Cardiac fibroblast (primary cell): ENCODE results near the gene MEIKIN.
"Not testable (repeated sequence)": the region's sequence is repeated elsewhere in the genome, so short reads cannot be mapped to it uniquely, and the experiment has no call there.

ENCODE experiments used
- DNase-seq, 2 donors: peaks; one replicate each; pipeline versions ENCODE4 v3.0.0 to v3.0.0-alpha.2; 2010; ENCODE audit warnings: low read depth in 2 of 2
- H3K4me3 ChIP-seq, 2 donors: replicated peaks in 1 of 2; 1 replicate in 1 of 2; 2 replicates in 1 of 2; pipeline ENCODE4 v1.5.1; 2011; ENCODE audit warnings: low read depth in 2 of 2, low read length in 2 of 2, mild to moderate bottlenecking in 2 of 2, moderate library complexity in 1 of 2
- TF ChIP-seq, protein P1 (sequence below): IDR thresholded peaks from one replicate; pipeline ENCODE4 v1.5.1; 2011; ENCODE audit warnings: low read depth, mild to moderate bottlenecking, low read length, inconsistent platforms

Gene MEIKIN

DNA sequence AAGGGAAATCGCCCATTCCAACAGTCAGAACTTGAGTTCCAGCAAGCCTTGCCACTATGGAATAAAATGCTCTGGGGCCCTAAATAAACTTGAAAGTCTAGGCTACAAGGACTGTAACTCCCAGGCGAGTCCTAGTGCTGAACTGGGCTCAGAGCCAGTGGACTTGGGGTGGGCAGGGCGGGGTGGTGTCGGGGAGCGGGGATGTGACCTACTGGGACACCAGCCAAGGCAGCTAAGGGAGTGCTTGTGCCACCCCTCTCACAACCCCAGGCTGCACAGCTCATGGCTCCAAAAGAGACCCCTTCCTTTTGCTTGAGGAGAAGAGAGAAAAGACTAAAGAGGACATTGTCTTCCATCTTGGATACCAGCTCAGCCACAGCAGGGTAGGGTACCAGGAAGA is 61.5 kb downstream of the MEIKIN start:
- TF ChIP-seq, protein P1, sequence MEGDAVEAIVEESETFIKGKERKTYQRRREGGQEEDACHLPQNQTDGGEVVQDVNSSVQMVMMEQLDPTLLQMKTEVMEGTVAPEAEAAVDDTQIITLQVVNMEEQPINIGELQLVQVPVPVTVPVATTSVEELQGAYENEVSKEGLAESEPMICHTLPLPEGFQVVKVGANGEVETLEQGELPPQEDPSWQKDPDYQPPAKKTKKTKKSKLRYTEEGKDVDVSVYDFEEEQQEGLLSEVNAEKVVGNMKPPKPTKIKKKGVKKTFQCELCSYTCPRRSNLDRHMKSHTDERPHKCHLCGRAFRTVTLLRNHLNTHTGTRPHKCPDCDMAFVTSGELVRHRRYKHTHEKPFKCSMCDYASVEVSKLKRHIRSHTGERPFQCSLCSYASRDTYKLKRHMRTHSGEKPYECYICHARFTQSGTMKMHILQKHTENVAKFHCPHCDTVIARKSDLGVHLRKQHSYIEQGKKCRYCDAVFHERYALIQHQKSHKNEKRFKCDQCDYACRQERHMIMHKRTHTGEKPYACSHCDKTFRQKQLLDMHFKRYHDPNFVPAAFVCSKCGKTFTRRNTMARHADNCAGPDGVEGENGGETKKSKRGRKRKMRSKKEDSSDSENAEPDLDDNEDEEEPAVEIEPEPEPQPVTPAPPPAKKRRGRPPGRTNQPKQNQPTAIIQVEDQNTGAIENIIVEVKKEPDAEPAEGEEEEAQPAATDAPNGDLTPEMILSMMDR = no peak

DNA sequence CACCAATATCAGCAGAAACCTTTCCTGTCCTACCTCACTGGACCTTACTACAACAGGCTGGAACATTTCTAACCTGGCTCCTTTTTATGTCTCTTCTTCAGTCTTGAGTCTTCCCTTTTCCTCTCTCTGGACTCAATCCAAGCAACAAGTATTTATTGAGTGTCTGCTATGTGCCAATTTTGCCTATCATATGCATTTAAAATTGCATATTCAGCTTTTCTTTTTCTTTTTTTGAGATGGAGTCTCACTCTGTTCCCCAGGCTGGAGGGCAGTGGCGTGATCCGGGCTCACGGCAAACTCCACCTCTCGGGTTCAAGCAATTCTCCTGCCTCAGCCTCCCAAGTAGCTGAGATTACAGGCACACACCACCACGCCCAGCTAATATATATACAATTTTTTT is 65.8 kb downstream of the MEIKIN start:
- no peak overlapping the region for H3K4me3 ChIP-seq
- no peak for DNase-seq
- TF ChIP-seq, protein P1 = no peak

More for the DNA sequence above, 61.5 kb downstream of the MEIKIN start:
- no peak overlapping the region for H3K4me3 ChIP-seq
- no peak for DNase-seq

DNA sequence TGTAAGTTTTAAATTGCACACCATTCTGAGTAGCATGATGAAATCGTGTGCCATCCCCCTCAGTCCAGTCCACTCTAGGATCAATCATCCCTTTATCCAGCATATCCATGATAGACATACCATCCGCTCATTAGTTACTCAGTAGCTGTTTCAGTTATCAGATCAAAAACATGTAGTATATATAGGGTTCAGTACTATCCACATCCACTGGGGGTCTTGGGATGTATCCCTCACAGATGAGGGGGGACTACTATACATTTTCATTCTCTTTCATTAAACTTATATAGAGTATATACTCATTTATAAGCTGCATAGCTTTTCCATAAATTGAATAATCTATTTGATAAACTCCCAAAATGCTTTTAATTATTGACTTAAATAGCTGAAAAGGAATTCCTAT is 67.6 kb downstream of the MEIKIN start:
- TF ChIP-seq, protein P1 = no peak
- DNase-seq = no peak
- H3K4me3 ChIP-seq = no peak overlapping the region

DNA sequence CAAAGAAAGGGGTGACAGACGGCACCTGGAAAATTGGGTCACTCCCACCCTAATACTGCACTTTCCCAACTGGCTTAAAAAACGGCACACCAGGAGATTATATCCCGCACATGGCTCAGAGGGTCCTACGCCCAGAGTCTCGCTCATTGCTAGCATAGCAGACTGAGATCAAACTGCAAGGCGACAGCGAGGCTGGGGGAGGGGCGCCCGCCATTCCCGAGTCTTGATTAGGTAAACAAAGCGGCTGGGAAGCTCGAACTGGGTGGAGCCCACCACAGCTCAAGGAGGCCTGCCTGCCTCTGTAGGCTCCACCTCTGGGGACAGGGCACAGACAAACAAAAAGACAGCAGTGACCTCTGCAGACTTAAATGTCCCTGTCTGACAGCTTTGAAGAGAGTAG is 74.2 kb downstream of the MEIKIN start:
- not testable (repeated sequence) for DNase-seq, H3K4me3 ChIP-seq

DNA sequence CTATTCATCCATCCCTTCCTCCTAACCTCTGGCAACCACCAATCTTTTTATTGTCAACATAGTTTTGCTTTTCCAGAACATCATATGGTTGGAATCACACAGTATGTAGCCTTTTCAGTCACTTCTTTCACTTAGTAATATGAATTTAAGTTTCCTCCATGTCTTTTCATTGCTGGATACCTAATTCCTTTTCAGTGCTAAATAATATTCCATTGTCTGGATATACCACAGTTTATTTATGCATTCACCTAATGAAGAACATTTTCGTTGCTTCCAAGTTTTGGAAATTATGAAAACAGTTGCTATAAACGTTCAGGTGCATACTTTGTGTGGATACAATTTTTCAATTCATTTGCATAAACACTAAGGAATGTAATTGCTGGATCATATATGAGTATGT is 77.9 kb downstream of the MEIKIN start:
- DNase-seq = no peak

DNA sequence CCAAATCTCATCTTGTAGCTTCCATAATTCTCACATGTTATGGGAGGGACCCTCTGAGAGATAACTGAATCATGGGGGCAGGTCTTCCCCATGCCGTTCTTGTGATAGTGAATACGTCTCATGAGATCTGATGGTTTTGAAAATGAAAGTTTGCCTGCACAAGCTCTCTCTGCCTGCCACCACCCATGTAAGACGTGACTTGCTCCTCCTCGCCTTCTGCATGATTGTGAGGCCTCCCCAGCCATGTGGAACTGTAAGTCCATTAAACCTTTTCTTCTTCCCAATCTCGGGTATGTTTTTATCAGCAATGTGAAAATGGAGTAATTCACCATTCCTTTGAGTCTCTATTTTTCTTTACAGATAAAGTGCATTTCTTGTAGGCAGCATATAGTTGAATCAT is 81.8 kb downstream of the MEIKIN start:
- no peak for DNase-seq
- TF ChIP-seq, protein P1 = no peak
- no peak overlapping the region for H3K4me3 ChIP-seq

More for the DNA sequence above, 77.9 kb downstream of the MEIKIN start:
- no peak overlapping the region for H3K4me3 ChIP-seq
- TF ChIP-seq, protein P1 = no peak

DNA sequence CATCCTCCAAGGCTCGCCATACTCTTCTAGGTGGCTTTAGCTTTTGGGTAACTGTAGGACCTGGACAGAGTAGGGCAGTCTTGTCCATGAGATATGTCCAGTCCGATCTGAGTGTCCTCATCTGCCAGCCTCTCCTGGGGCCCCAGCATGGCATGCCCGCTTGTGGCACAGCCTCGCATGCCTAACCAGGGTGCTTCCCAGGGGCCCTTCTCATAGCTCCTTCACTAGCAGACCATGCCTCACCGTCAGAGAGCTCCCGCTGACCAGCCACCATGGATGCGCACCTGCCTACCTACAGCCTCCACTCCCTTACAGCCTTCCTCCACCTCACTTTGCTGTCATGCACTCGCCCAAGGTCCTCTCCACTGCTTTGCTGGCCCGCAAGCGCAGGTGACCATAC is 88.1 kb downstream of the MEIKIN start:
- H3K4me3 ChIP-seq = no peak overlapping the region
- DNase-seq = no peak
- TF ChIP-seq, protein P1 = no peak
